Endothelial cell of umbilical vein (primary cell): ENCODE measurements around the gene C20orf173.
"Not testable (repeated sequence)": the region's sequence is repeated elsewhere in the genome, so short reads cannot be mapped to it uniquely, and the experiment has no call there.

Experiments
- CTCF ChIP-seq, 2 donors: IDR thresholded peaks; 1 replicate in 1 of 2; 2 replicates in 1 of 2; pipeline ENCODE4 v1.5.1; 2011; ENCODE audit warnings: low read length in 2 of 2, mild to moderate bottlenecking in 2 of 2, moderate library complexity in 2 of 2, control low read depth in 1 of 2, inconsistent platforms in 1 of 2, low read depth in 1 of 2; ENCODE audit not compliant: insufficient read depth in 1 of 2; ENCODE audit errors: extremely low read depth in 1 of 2
- EZH2 ChIP-seq: IDR thresholded peaks from 2 replicates; pipeline ENCODE4 v1.6.1; 2012; ENCODE audit warnings: borderline replicate concordance, low read depth, mild to moderate bottlenecking, moderate library complexity, low read length, inconsistent platforms; ENCODE audit not compliant: severe bottlenecking
- FOS ChIP-seq: IDR thresholded peaks from 2 replicates; pipeline ENCODE4 v1.6.1; 2011; ENCODE audit warnings: mild to moderate bottlenecking, low read length, moderate library complexity, borderline replicate concordance; ENCODE audit not compliant: insufficient read depth
- GATA2 ChIP-seq: IDR thresholded peaks from 2 replicates; pipeline ENCODE4 v1.7.0; 2011; ENCODE audit warnings: low read depth, mild to moderate bottlenecking, moderate library complexity, mixed read lengths, low read length; ENCODE audit not compliant: insufficient read length, insufficient read depth
- MAX ChIP-seq: IDR thresholded peaks from 2 replicates; pipeline ENCODE4 v1.6.1; 2011; ENCODE audit not compliant: insufficient read depth, insufficient read length
- POLR2A ChIP-seq: IDR thresholded peaks from 2 replicates; pipeline ENCODE4 v1.6.1; 2012; ENCODE audit warnings: low read depth, mild to moderate bottlenecking, control low read depth, low read length

GRCh38 chr20:35517767-35518166 is 11.7 kb downstream of the C20orf173 start:
- not testable (repeated sequence) for TF ChIP-seq GATA2; POLR2A; MAX; CTCF (IDR thresholded peaks at IDR 0.05; ENCODE audit: extremely low read depth in 1 of 2, insufficient read depth in 1 of 2, low read depth in 1 of 2, low read length in 2 of 2); EZH2; FOS
